ENCODE measurements around the gene RAP1B.

RAP1B gene

DNA sequence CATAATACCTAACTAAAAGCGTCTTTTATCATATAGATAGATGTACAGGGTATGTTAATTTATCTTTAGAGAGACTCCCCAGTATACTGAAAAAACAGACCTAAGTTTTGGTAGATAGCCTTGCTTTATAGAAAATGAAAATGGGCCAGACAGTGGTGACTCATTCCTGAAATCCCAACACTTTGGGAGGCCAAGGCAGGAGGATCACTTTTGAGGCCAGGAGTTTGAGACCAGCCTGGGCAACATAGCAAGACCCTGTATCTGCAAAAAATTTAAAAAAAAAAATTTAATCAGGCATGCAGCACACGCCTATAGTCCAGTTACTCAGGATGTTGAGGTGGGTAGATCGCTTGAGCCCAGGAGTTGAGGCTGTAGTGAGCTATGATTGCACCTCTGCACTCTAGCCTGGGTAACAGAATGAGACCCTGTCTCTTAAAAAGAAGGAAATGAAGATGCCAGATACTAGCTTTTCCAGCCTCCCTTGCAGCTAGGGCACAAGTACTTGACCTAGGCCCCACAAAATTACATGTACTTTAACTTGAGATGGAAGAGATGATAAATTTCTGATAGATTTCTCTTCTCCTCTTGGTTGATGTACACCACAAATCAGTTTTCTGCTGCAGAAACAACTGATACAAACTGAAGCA lies 17.1 kb downstream of the RAP1B start:
- no peak for DNase-seq (ENCODE audit: extremely low spot score)
- TF ChIP-seq, protein P1, sequence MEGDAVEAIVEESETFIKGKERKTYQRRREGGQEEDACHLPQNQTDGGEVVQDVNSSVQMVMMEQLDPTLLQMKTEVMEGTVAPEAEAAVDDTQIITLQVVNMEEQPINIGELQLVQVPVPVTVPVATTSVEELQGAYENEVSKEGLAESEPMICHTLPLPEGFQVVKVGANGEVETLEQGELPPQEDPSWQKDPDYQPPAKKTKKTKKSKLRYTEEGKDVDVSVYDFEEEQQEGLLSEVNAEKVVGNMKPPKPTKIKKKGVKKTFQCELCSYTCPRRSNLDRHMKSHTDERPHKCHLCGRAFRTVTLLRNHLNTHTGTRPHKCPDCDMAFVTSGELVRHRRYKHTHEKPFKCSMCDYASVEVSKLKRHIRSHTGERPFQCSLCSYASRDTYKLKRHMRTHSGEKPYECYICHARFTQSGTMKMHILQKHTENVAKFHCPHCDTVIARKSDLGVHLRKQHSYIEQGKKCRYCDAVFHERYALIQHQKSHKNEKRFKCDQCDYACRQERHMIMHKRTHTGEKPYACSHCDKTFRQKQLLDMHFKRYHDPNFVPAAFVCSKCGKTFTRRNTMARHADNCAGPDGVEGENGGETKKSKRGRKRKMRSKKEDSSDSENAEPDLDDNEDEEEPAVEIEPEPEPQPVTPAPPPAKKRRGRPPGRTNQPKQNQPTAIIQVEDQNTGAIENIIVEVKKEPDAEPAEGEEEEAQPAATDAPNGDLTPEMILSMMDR (IDR thresholded peaks at IDR 0.05; ENCODE audit: control extremely low read depth, extremely low read depth, low read depth, missing control alignments) = no peak
- POLR2A ChIA-PET = no interaction called here
- CTCF ChIA-PET = interaction anchor here (1.1 to 1.9 kb wide), 3 partner anchors 11 to 27 kb away, joined by 3 to 7 read pairs (median 3); no protein-coding TSS in a partner anchor

DNA sequence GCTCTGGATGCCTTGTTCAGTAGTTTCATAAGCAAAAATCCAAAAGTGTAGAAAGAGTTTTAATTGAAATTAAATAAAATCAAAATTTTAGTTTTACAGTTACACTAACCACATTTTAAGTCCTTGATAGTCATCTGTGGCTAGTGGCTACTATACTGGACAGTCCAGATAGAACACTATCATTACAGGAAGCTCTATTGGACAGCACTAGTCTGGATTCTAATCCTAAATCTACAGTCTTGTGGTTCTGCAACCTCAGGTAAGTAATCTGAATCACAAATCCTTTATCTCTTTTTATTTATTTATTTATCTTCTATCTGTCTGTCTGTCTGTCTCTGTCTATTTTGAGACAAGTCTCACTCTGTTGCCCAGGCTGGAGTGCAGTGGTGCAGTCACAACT lies 18.0 kb downstream of the RAP1B start:
- no peak for DNase-seq (ENCODE audit: extremely low spot score)
- ChIA-PET POLR2A (no interaction called here), CTCF (interaction anchor here (1.1 to 1.9 kb wide), 3 partner anchors 12 to 26 kb away, joined by 3 to 7 read pairs (median 3); no protein-coding TSS in a partner anchor)
- TF ChIP-seq, protein P1 (IDR thresholded peaks at IDR 0.05; ENCODE audit: control extremely low read depth, extremely low read depth, low read depth, missing control alignments) = no peak

DNA sequence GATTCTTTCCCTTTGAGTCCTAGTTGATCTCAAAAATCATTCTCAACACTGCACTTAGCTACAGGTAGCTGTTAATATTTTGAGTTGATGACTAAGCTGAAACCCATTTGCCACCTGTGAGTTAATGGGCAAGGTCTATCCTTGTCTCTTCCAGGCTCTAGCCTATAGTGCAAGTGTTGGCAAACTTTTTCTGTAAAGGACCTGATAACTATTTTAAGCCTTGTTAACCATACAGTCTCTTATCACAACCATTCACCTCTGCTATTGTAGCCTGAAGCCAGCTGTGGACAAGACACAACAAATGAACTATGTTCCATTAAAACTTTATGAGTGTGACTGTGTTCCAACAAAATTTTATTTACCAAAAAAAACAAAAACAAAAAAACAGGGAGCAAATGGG lies 19.4 kb downstream of the RAP1B start:
- ChIA-PET POLR2A (interaction anchor here (0.6 to 0.9 kb wide), 3 partner anchors 17 to 246 kb away, joined by 3 to 9 read pairs (median 4); no protein-coding TSS in a partner anchor), CTCF (interaction anchor here (0.9 to 1.3 kb wide), 4 partner anchors 9 to 270 kb away, joined by 3 to 4 read pairs (median 4); partner anchors contain the start of gene RAP1B)
- TF ChIP-seq, protein P1 (IDR thresholded peaks at IDR 0.05; ENCODE audit: control extremely low read depth, extremely low read depth, low read depth, missing control alignments) = no peak
- no peak for DNase-seq (ENCODE audit: extremely low spot score)

DNA sequence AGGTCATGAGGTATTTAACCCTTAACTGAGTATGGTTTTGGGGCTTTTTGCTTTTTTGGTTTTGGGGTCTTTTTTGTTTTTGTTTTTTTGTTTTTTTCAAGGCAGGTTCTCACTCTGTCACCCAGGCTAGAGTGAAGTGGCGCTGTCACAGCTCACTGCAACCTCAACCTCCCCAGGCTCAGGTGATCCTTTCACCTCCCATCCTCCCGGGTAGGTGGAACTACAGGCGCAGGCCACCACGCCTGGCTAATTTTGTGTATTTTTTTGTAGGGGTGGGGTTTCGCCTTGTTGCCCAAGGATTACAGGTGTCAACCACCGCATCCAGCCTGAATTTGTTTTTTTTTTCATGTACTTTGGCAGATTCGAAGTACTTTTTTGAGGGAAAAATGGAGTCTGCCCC lies 19.9 kb downstream of the RAP1B start:
- ChIA-PET CTCF (interaction anchor here (1.3 kb wide), 1 partner anchor 9 kb away, joined by 4 read pairs; no protein-coding TSS in a partner anchor), POLR2A (interaction anchor here (0.6 to 0.9 kb wide), 3 partner anchors 18 to 247 kb away, joined by 3 to 9 read pairs (median 4); no protein-coding TSS in a partner anchor)
- DNase-seq (ENCODE audit: extremely low spot score) = no peak
- TF ChIP-seq, protein P1 (IDR thresholded peaks at IDR 0.05; ENCODE audit: control extremely low read depth, extremely low read depth, low read depth, missing control alignments) = no peak

DNA sequence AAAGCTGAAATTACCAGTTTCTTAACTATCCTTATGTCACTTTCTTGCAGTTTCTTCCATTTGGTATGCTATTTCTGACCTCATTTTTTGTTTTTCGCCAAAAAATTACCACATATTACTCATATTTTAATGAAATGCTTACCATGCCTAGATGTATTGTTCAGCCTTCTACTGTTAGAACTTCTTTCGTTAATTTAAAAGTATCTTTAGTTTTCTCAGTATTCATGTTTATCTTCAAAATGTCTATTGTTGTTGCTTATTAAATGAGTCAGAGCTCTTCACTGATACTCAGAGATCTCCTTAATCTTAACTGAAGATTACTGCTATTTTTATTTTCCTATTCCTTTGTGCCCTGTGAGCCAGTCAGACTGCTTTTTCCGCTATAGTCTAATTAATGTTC lies 20.5 kb downstream of the RAP1B start:
- ChIA-PET POLR2A (interaction anchor here (0.9 kb wide), 1 partner anchor 18 kb away, joined by 4 read pairs; no protein-coding TSS in a partner anchor), CTCF (no interaction called here)
- TF ChIP-seq, protein P1 (IDR thresholded peaks at IDR 0.05; ENCODE audit: control extremely low read depth, extremely low read depth, low read depth, missing control alignments) = no peak
- DNase-seq (ENCODE audit: extremely low spot score) = no peak

DNA sequence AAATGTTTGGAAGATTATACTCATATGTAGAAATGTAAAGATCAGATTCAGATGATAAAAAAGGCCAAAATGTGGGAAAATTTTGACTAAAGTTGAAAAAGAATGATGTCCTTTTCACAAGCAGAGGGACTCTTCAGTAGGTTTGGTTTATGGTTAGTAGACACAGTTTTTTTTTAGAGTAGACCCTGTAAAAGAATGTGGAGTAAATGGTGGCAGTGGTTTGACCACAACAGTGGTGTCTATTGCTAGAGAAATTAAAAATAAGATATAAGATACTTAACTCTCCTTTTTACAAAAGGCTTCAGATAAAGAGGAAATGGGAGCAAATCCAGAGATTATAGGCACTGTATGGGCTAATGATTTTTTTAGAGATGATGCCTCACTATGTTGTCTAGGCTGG lies 21.8 kb downstream of the RAP1B start:
- ChIA-PET POLR2A (interaction anchor here (0.6 kb wide), 1 partner anchor 17 kb away, joined by 3 read pairs; no protein-coding TSS in a partner anchor), CTCF (no interaction called here)
- TF ChIP-seq, protein P1 (IDR thresholded peaks at IDR 0.05; ENCODE audit: control extremely low read depth, extremely low read depth, low read depth, missing control alignments) = no peak
- no peak for DNase-seq (ENCODE audit: extremely low spot score)
